DMS79 (cell line): ENCODE results near the gene TRMT61B.

Source experiments
- DNase-seq: peaks from one replicate; lab custom pipeline; 2025; lab: John Stamatoyannopoulos, UW

Gene TRMT61B

GRCh38 chr2:28870146-28870891 lies at the start of gene TRMT61B:
Gene TRMT61B, minus strand, starts transcription at chr2:28870309. Its CDS starts 32 bp downstream, at chr2:28870277.
- DNase-seq: peak; percentile 89

DNA sequence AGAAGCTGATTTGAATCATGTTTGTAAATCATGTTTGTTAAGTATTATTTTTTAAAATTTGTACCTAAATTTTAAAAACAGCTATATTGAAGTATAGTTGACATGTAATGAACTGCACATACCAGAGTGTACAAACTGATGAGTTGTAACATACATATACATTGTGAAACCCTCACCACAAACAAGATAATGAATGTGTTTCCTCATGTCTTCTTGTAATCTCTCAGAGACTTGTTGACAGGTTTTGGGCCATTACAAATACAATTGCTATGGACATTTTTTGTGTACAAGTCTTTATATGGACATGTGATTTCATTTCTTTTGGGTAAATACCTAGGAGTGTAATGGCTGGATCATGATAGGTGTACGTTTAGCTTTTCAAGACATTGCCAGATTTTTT lies 45.8 kb upstream of the TRMT61B start:
- no peak for DNase-seq

DNA sequence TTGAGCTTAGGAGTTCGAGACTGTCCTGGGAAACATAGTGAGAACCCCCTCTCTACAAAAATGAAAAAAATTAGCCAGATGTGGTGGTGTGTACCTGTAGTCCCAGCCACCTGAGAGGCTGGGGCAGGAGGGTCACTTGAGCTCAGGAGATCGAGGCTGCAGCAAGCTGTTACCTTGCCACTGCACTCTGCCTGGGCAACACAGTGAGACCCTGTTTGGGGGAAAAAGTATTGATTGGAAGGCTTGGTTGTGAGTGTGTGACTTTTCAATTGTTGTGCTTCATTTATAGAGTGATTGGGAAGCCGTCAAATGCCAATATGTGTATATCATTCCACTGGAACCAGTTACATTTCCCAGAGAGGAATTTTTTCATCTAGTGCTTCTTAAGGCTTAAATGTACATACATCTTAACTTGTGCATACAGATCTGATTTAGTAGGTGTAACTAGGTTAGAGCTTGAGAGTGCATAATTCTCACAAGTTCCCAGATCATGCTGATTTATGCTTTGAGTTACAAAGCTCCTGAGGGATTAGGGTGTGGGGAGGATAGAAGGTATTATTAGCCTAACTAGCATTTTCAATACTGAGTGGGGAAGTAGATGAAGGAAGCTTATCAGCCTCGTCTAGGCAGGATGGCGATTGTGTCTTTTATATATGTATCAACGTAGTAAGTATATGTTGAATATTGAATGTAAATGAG lies 39.7 kb upstream of the TRMT61B start:
- no peak for DNase-seq

DNA sequence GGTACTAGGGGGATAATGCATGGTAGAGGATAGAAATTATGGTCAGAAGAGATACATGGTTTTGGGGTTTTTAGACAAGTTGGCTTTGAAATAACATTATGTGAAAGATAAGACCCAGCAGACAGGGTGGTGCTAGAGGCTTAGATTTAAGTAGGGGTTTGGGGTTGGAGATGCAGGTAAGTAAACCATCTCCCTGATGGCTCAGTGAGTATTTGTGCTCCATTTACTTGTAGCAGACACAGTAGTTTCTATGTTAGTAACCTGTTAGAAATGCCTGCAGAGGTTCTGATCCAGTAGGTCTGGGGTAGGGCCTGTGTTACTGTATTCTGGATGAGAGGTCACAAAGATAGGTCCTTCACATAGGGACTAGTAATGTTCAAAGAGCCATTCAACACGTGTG lies 38.1 kb upstream of the TRMT61B start:
- no peak for DNase-seq

GRCh38 chr2:28906821-28907220 lies 36.7 kb upstream of the TRMT61B start:
- no peak for DNase-seq

- no peak for DNase-seq
Measured at GRCh38 chr2:28906376-28906775, 36.3 kb upstream of the TRMT61B start.

DNA sequence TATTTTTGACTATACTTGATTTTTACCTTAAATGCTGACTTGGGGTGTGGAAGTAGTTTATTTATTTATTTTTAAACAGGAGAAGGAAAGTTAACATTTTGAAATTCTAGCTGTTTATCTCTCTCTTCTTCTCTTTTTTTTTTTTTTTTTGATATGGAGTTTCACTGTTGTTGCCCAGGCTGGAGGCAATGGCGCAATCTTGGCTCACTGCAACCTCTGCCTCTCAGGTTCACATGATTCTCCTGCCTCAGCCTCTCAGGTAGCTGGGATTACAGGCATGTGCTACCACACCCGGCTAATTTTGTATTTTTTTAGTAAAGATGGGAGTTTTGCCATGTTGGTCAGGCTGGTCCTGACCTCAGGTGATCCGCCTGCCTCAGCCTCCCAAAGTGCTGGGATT lies 35.4 kb upstream of the TRMT61B start:
- DNase-seq: no peak

DNA sequence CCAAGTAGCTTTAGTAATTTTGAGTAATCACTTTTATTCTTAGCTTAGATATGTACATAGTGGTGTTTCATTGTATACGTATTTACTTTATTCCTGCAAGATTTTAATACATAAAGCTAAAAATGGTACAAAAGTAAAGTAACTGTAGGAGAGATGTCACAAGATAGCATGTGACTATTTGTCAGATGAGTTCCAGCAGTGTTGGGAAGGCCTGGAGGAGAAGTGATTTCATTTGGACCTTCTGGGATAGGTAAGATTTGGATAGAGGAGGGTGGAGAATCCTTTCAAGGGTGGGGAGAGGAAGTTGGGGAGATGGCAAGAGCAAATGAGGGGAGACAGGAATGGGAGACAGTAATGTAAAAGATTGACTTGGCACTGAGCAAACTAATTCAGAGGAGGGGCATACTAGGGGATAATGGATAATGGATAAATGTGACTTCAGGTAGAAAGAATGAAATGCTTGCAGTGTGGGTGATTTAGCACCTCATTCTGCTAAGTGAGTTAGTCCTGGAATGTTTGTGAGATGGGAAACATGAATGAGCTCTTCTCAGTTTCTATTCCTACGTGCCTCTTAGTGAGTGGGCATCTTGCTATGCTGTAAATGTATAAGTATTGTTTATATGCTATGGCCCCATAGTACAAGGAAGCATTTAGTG lies 34.8 kb upstream of the TRMT61B start:
- DNase-seq: no peak

DNA sequence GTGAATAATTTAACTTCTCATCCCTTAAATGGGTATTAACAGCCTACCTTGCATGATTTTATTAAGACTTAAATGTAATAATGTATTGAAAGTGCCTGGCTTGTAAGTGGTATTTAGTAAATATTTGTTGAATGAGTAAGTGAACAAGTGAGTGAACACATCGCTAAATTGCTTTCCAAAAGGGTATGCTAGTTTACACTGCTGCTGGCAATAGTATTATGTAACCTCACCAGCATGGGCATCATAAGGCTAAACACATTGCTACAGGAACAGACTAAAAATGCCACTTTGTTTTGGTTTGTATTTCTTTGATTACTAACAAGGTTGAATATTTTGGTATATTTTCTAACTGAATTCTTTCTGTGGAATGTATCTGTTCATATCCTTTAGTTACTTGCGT lies 34.2 kb upstream of the TRMT61B start:
- no peak for DNase-seq

GRCh38 chr2:28902584-28902983 lies 32.5 kb upstream of the TRMT61B start:
- DNase-seq: no peak

GRCh38 chr2:28901841-28902240 lies 31.7 kb upstream of the TRMT61B start:
- DNase-seq: no peak

- no peak for DNase-seq
Measured at GRCh38 chr2:28901202-28901601, 31.1 kb upstream of the TRMT61B start.

GRCh38 chr2:28898048-28898447 lies 27.9 kb upstream of the TRMT61B start:
- DNase-seq: no peak

DNA sequence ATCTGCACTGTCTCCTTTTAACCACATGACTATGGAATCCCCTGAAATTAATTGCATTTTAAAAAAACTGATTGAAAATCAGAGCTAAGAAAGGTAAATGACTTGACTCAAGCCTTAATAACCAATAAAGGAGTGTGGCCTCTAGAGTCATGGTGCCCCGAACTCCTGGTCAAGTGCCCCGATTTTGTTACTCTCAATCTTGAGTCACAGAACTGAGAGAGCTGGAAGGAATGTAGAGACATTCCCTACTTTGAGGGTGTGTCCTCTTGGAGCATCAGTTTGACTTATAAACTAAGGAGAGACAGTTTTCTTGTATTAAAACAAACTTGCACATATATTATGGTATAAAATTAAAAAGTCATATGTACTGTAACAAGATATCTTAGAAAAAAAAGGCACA lies 26.8 kb upstream of the TRMT61B start:
- DNase-seq: no peak

DNA sequence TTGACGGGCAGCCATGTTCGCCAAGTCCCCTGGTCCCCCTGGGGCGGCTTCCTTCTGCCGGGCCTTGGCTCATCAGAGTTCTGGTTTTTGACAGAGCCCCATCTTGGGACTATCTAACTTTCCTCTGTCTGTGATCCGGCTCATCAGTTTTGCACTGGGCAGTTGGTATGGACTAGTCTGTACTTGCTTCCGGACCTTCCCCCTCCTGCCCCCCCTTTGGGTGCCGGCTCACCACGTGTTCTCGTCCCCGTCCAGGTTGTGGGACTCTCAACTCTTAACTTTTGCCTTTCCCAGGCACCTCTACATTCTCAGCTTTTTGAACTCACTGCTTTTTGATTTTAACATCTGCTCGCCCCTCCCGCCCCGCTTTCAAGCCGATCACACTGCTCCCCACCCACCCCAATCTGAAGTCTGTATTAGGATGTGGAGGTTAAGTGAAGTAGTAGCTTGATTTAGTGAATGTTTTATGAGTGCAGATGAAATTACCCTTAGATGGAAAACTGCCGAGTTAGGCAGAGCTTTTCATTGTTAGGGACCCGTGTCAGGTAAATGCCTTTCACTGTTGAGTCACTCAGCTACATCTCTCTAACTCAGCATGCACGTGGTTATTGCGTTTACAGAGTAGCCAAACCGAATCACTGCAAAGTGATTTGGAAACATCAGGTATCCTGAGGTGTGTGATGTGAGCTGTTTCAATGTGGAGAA lies 25.2 kb upstream of the TRMT61B start:
- no peak for DNase-seq

GRCh38 chr2:28894470-28895188 lies 24.5 kb upstream of the TRMT61B start, which contains the start of gene WDR43:
Gene WDR43, plus strand, starts transcription at chr2:28894667. Its CDS starts 32 bp downstream, at chr2:28894699.
- peak; percentile 95 for DNase-seq

DNA sequence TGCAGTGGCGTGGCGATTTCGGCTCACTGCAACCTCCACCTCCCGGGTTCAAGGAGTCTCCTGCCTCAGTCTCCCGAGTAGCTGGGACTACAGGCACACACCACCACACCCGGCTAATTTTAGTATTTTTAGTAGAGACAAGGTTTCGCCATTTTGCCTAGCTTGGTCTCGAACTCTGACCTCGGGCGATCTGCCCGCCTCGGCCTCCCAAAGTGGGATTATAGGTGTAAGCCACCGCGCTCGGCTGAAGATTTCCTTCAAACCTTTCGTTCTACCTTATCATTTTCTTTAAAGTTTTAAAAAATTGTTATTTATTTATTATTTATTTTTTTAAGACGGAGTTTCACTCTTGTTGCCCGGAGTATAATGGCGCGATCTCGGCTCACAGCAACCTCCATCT lies 23.4 kb upstream of the TRMT61B start:
- no peak for DNase-seq

- no peak for DNase-seq
Measured at GRCh38 chr2:28880193-28880592, 10.1 kb upstream of the TRMT61B start.

DNA sequence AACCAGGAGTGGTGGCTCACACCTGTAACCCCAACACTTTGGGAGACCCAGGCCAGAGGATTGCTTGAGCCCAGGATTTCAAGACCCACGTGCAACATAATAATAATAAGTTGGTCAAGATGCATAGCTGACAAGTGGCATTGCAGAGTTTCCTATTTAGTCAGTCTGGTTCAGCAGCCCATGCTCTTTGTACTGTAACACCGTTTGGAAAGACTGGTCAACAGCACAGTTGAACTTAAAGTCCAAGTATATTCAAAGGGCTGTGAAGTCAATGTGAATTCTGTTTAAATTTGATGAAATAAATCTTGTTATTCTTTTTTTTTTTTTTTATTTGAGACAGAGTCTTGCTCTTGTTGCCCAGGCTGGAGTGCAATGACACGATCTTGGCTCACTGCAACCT lies 1.5 kb upstream of the TRMT61B start:
- DNase-seq: no peak

DNA sequence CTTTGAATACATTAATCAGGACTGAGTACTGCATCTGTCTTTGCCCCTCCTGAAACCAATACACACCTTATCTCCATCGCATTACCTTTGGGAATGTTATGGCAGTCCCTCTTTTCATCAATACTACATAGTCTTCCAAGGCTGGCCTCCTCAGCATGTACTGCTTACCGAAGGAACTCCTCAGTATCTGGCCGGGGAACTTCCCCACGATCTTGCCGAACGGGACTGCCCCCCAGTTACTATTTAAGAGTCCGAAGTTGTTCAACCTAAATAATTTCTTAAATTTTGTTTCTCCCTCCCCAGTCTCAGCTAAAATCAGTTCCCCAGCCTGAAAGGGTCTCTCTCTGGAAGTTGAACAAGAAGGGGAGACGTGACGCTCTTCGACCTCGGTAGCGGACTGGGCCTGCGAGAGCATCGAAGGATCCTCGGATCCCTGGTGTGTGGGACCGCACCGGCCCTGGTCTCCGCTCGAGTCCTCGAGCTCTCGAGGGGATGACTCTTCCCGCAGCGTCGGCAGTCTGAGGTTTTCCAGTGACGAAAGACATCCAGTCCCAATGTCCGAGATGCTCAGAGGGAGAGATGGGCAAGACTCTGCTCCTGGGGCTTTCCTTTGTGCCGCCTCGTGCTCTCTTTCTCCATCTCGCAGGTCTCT lies 489 bp downstream of the TRMT61B start:
- no peak for DNase-seq

GRCh38 chr2:28868611-28869010 lies 1.5 kb downstream of the TRMT61B start:
- no peak for DNase-seq
